SKM-1 (cell line): ENCODE results near the gene ZMYND8.
"Not testable (repeated sequence)": the region's sequence is repeated elsewhere in the genome, so short reads cannot be mapped to it uniquely, and the experiment has no call there.

Experiments used
- DNase-seq: peaks from one replicate; lab custom pipeline; 2025; ENCODE audit not compliant: unreplicated experiment; lab: John Stamatoyannopoulos, UW

The ZMYND8 gene

GRCh38 chr20:47356526-47357295 lies at the start of gene ZMYND8:
Gene ZMYND8, minus strand, starts transcription at chr20:47356699. Its CDS starts 29 bp downstream, at chr20:47356670.
- DNase-seq: peak; percentile 51

- DNase-seq: no peak
Measured at GRCh38 chr20:47405775-47406325, 49.4 kb upstream of the ZMYND8 start.

- DNase-seq: no peak
Measured at GRCh38 chr20:47400685-47401084, 44.2 kb upstream of the ZMYND8 start.

GRCh38 chr20:47397652-47398301 lies 41.3 kb upstream of the ZMYND8 start:
- no peak for DNase-seq

- no peak for DNase-seq
Measured at GRCh38 chr20:47396762-47397476, 40.4 kb upstream of the ZMYND8 start.

- not testable (repeated sequence) for DNase-seq
Measured at GRCh38 chr20:47393796-47394514, 37.5 kb upstream of the ZMYND8 start.

- no peak for DNase-seq
Measured at GRCh38 chr20:47392721-47393073, 36.2 kb upstream of the ZMYND8 start.

- no peak for DNase-seq
Measured at GRCh38 chr20:47392015-47392720, 35.7 kb upstream of the ZMYND8 start.

GRCh38 chr20:47391276-47392010 lies 34.9 kb upstream of the ZMYND8 start:
- no peak for DNase-seq

GRCh38 chr20:47389867-47390347 lies 33.4 kb upstream of the ZMYND8 start:
- no peak for DNase-seq

GRCh38 chr20:47385968-47386367 lies 29.5 kb upstream of the ZMYND8 start:
- not testable (repeated sequence) for DNase-seq

GRCh38 chr20:47382746-47383415 lies 26.4 kb upstream of the ZMYND8 start:
- DNase-seq: no peak

- DNase-seq: no peak
Measured at GRCh38 chr20:47380481-47380880, 24.0 kb upstream of the ZMYND8 start.

GRCh38 chr20:47379433-47380150 lies 23.1 kb upstream of the ZMYND8 start:
- no peak for DNase-seq

- DNase-seq: no peak
Measured at GRCh38 chr20:47377122-47377722, 20.7 kb upstream of the ZMYND8 start.

GRCh38 chr20:47376096-47376643 lies 19.7 kb upstream of the ZMYND8 start:
- not testable (repeated sequence) for DNase-seq

GRCh38 chr20:47374121-47374520 lies 17.6 kb upstream of the ZMYND8 start:
- DNase-seq: not testable (repeated sequence)
